MCF 10A (cell line): ENCODE results near the gene RALGAPB. TPM values are rescaled to one million over a fixed set of nuclear protein-coding genes. Genes with fewer than 3 reads are reported as not detected.

ENCODE experiments used
- BruUV-seq: library from RNA; stranded (reverse); fragments of 400-500 nt; replicated peaks from 2 replicates; lab custom pipeline; 2021; lab: Mats Ljungman, UMichigan
- CTCF ChIA-PET: fragments of 300-600 bp; sonication (Branson Sonifier 250); formaldehyde crosslinking; extraction: SDS; loops from one replicate; lab custom pipeline; 2021; ENCODE audit warnings: antibody characterized with exemption, inconsistent platforms; lab: Yijun Ruan, JAX
- POLR2A ChIA-PET: fragments of 300-600, 350-650 bp; sonication (Branson Sonifier 250); formaldehyde crosslinking; extraction: SDS; loops from one replicate; lab custom pipeline; 2020; ENCODE audit warnings: antibody characterized with exemption, inconsistent platforms; lab: Yijun Ruan, JAX
- DNase-seq: peaks from one replicate; pipeline ENCODE4 v3.0.0-alpha.2; 2018; ENCODE audit not compliant: unreplicated experiment
- H3K27ac Mint-ChIP-seq: one replicate; pipeline ENCODE4 v1.8.0; 2022; ENCODE audit warnings: mild to moderate bottlenecking, low read depth, mixed read lengths; ENCODE audit not compliant: unreplicated experiment
- H3K27me3 Mint-ChIP-seq: one replicate; pipeline ENCODE4 v1.8.0; 2022; ENCODE audit warnings: mixed read lengths; ENCODE audit not compliant: insufficient read depth, unreplicated experiment
- H3K36me3 Mint-ChIP-seq: one replicate; pipeline ENCODE4 v1.8.0; 2022; ENCODE audit warnings: mild to moderate bottlenecking, moderate library complexity, mixed read lengths; ENCODE audit not compliant: insufficient read depth, unreplicated experiment
- H3K4me1 Mint-ChIP-seq: one replicate; pipeline ENCODE4 v1.8.0; 2022; ENCODE audit warnings: mixed read lengths; ENCODE audit not compliant: insufficient read depth, unreplicated experiment
- H3K4me3 Mint-ChIP-seq: one replicate; pipeline ENCODE4 v1.8.0; 2022; ENCODE audit warnings: mild to moderate bottlenecking, moderate library complexity, mixed read lengths; ENCODE audit not compliant: unreplicated experiment
- H3K9me3 Mint-ChIP-seq: one replicate; pipeline ENCODE4 v1.8.0; 2022; ENCODE audit warnings: mixed read lengths; ENCODE audit not compliant: unreplicated experiment
- intact Hi-C: fragments of 100-400 bp; cut with micrococcal nuclease; formaldehyde crosslinking; loops from 2 replicates; pipeline ENCODE4 v1.14.1; 2022
- total RNA-seq: library from RNA; stranded (reverse); gene quantifications from 2 replicates; pipeline ENCODE4 v1.2.3, GENCODE V29; 2022
- TF ChIP-seq, protein P1 (sequence below): fragments of 200-600 bp; IDR thresholded peaks from one replicate; pipeline ENCODE4 v1.8.0; 2022; ENCODE audit warnings: antibody characterized with exemption, mild to moderate bottlenecking; ENCODE audit not compliant: unreplicated experiment

The RALGAPB gene
- total RNA-seq, 1 experiment from 2014 or later = 33.8 TPM

DNA sequence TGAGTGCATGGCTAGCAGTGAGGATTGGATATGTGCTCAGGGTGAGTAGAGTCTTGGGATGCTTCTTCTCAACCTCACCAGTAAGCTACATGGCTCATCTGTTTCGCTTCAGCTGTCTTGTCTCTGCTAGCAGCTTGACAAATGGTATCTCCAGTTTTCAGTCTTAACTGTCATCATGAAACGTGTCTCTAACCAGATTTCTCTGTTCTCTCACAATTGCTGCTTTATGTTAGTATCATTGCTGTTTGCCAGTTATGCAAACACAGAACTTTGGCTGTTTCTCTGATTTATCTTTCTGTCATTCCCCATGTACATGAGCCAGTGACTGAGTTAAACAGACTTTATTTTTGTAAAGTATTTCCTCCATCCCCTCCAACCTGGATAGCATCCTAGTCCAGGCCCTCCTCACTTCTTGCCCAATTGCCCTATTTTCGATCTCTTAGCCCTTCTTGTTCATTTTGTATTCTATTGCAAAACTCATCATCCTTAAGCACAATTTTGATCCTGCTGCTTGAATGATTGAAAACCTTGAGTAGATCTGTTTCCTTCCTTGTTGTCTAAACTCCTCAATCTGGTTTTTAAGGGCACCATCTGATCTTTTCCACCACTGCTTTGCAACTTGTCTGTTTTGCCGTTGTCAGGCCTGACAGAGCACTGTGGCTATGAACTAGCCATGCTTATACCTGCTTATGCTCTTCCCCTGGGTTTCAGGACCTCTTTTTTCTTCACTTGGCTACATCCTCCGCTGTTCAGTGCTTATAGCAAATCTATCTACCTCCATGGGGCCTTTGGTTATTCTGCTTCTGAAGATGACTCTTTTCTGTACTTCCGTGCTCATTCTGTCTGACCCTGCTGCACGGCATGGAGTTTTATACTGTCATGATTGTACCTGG lies 70.6 kb downstream of the RALGAPB start:
- no peaks in the 10 kb centered on the region for H3K9me3 Mint-ChIP-seq
- no peaks in the 10 kb centered on the region for H3K27me3 Mint-ChIP-seq
- BruUV-seq = no TSS peak
- TF ChIP-seq, protein P1, sequence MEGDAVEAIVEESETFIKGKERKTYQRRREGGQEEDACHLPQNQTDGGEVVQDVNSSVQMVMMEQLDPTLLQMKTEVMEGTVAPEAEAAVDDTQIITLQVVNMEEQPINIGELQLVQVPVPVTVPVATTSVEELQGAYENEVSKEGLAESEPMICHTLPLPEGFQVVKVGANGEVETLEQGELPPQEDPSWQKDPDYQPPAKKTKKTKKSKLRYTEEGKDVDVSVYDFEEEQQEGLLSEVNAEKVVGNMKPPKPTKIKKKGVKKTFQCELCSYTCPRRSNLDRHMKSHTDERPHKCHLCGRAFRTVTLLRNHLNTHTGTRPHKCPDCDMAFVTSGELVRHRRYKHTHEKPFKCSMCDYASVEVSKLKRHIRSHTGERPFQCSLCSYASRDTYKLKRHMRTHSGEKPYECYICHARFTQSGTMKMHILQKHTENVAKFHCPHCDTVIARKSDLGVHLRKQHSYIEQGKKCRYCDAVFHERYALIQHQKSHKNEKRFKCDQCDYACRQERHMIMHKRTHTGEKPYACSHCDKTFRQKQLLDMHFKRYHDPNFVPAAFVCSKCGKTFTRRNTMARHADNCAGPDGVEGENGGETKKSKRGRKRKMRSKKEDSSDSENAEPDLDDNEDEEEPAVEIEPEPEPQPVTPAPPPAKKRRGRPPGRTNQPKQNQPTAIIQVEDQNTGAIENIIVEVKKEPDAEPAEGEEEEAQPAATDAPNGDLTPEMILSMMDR = no peak
- H3K4me1 Mint-ChIP-seq = no peaks in the 10 kb centered on the region
- intact Hi-C loops = no loop called here
- H3K4me3 Mint-ChIP-seq = no peak overlapping the region
- DNase-seq = no peak
- ChIA-PET POLR2A (interaction anchor here (0.7 to 1.2 kb wide), 2 partner anchors 11 to 15 kb away, joined by 3 read pairs; no protein-coding TSS in a partner anchor), CTCF (interaction anchor here (0.6 kb wide), 2 partner anchors 17 to 61 kb away, joined by 3 read pairs; no protein-coding TSS in a partner anchor)
- H3K27ac Mint-ChIP-seq = no peak overlapping the region
- H3K36me3 Mint-ChIP-seq = peaks cover 82% of the 10 kb centered on the region

DNA sequence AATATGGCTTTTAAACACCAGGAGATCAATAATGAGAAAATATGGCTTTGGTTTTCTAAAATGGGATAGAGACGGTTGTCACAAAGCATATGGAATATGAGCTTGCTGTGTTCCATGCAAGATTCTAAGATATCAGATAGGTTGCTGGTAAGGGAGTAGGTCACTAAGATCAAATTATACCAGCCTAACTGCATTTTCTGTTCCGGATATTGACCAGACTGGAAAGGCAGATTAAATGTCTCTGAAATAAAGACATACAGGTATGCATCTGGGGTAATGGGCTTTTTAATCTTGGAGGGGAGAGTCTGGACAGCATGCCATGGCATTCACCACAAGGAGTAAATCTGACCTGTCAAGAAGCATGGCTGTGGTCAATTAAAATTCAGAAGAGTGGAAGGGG lies 73.1 kb downstream of the RALGAPB start:
- H3K27me3 Mint-ChIP-seq = no peaks in the 10 kb centered on the region
- TF ChIP-seq, protein P1 = no peak
- H3K36me3 Mint-ChIP-seq = peaks cover 68% of the 10 kb centered on the region
- intact Hi-C loops = no loop called here
- no TSS peak for BruUV-seq
- ChIA-PET POLR2A (interaction anchor here (0.7 to 0.9 kb wide), 2 partner anchors 26 to 30 kb away, joined by 3 to 4 read pairs; no protein-coding TSS in a partner anchor), CTCF (no interaction called here)
- H3K4me3 Mint-ChIP-seq = no peak overlapping the region
- H3K27ac Mint-ChIP-seq = no peak overlapping the region
- no peak for DNase-seq
- H3K4me1 Mint-ChIP-seq = no peaks in the 10 kb centered on the region
- no peaks in the 10 kb centered on the region for H3K9me3 Mint-ChIP-seq

DNA sequence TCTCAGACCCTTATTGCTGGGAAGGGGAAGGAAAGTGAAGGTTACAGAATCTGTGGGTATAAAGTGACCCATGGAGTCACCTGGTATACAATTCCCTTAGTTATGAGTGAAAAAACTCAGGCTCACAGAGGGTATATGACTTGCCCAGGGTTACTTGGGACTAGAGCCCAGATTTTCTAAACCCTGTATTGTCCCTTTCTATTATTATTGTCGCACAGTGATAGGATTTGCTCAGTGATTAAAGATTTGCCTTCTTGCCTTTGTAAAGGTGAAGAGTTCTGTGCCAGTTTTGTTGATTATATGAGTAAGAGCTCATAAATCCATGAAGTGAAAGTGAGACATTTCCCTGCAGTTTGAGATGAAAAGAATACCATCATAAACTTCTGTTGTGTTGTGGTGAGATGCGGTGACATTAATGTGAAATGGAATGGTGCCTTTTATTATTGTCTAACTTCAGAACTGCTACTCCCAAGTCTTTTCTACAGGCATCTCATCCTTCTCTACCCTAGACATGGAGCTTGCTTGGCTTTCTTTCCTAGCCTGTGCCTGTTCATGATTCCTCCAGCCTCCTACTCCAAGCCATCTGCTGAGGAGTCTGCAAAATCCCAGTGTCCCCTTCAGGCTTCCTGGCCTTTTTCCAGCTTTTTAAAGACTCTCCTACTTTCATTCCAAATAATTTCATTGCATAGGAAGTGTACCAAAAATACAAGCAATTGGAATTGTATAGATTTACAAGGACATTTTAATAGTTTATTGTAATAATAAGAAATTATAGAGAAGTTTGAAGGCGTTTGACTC lies 74.8 kb downstream of the RALGAPB start:
- BruUV-seq = no TSS peak
- TF ChIP-seq, protein P1 = no peak
- no peak for DNase-seq
- CTCF ChIA-PET = interaction anchor here (0.6 to 1.4 kb wide), 6 partner anchors 26 to 504 kb away, joined by 3 to 6 read pairs (median 3); no protein-coding TSS in a partner anchor
- peaks cover 52% of the 10 kb centered on the region for H3K36me3 Mint-ChIP-seq
- POLR2A ChIA-PET = interaction anchor here (0.6 to 1.4 kb wide), 3 partner anchors 9 to 113 kb away, joined by 3 to 4 read pairs (median 3); no protein-coding TSS in a partner anchor
- intact Hi-C loops = no loop called here
- H3K27ac Mint-ChIP-seq = peak overlapping the region; percentile 2
- H3K27me3 Mint-ChIP-seq = no peaks in the 10 kb centered on the region
- H3K9me3 Mint-ChIP-seq = no peaks in the 10 kb centered on the region
- no peaks in the 10 kb centered on the region for H3K4me1 Mint-ChIP-seq
- H3K4me3 Mint-ChIP-seq = no peak overlapping the region
